HEK293 (cell line): ENCODE measurements around the gene TMEM151B.

ENCODE experiments used
- CTCF ChIP-seq: fragments of 450-650 bp; formaldehyde crosslinking; IDR thresholded peaks from 2 replicates; pipeline ENCODE4 v1.5.1; 2016; ENCODE audit warnings: missing biosample characterization, missing genetic modification characterization
- ZNF274 ChIP-seq, 2 experiments: fragments of 200-500 bp in 1 of 2; fragments of 450-650 bp in 1 of 2; sonication (Bioruptor generic) in 1 of 2; formaldehyde crosslinking in 1 of 2; IDR thresholded peaks; 2 replicates each; pipeline versions ENCODE4 v1.5.1 to v1.6.1; 2014 to 2016; ENCODE audit warnings: borderline replicate concordance in 1 of 2, inconsistent platforms in 1 of 2, low read length in 1 of 2, missing biosample characterization in 1 of 2, missing genetic modification characterization in 1 of 2

GRCh38 chr6:44234101-44235025 lies 35.9 kb upstream of the TMEM151B start:
- TF ChIP-seq CTCF (tag by site-specific recombination) (peak; percentile 69), ZNF274 (IDR thresholded peaks at IDR 0.05; ENCODE audit: low read length) (no peak), ZNF274 (tag by site-specific recombination; IDR thresholded peaks at IDR 0.05; ENCODE audit: borderline replicate concordance) (no peak)
